Naive thymus-derived CD4-positive, alpha-beta T cell (primary cell): ENCODE data around the gene OSBPL1A. TPM values are rescaled to one million over a fixed set of nuclear protein-coding genes. Genes with fewer than 3 reads are reported as not detected.

Experiments used
- ATAC-seq: fragments of 150-1000 bp; cut with Tn5 transposase; 2 replicates; pipeline ENCODE4 v1.10.0; 2021; ENCODE audit warnings: mild to moderate bottlenecking, moderate library complexity
- CTCF ChIA-PET: fragments of 350-600 bp; sonication (Branson Sonifier 250); formaldehyde crosslinking; loops from one replicate; lab custom pipeline; 2021; ENCODE audit warnings: antibody characterized with exemption; lab: Charles Lee
- POLR2A ChIA-PET: fragments of 350-600 bp; sonication (Branson Sonifier 250); formaldehyde crosslinking; loops from one replicate; lab custom pipeline; 2021; ENCODE audit warnings: antibody characterized with exemption, inconsistent platforms; lab: Charles Lee
- DNase-seq, 9 donors: peaks; one replicate each; pipeline versions ENCODE4 v3.0.0 to v3.0.0-alpha.2; 2020 to 2022; ENCODE audit warnings: mixed read lengths in 1 of 9
- H3K27ac ChIP-seq: one replicate; pipeline ENCODE4 v1.7.0; 2013; ENCODE audit warnings: mild to moderate bottlenecking, low read depth, low read length, moderate library complexity
- H3K27me3 ChIP-seq, 2 donors: one replicate each; pipeline ENCODE4 v1.7.0; 2013; ENCODE audit warnings: low read length in 2 of 2, mild to moderate bottlenecking in 2 of 2, moderate library complexity in 2 of 2; ENCODE audit not compliant: control insufficient read depth in 2 of 2, insufficient read depth in 2 of 2
- H3K36me3 ChIP-seq, 3 experiments: 1 replicate in 2 of 3; 2 replicates in 1 of 3; pipeline ENCODE4 v1.7.0; 2013; ENCODE audit warnings: low read length in 3 of 3, mild to moderate bottlenecking in 3 of 3, moderate library complexity in 1 of 3; ENCODE audit not compliant: insufficient read depth in 3 of 3, control insufficient read depth in 2 of 3
- H3K4me1 ChIP-seq, 2 donors: one replicate each; pipeline ENCODE4 v1.7.0; 2013; ENCODE audit warnings: low read length in 2 of 2, mild to moderate bottlenecking in 2 of 2, moderate library complexity in 1 of 2; ENCODE audit not compliant: control insufficient read depth in 2 of 2, insufficient read depth in 2 of 2
- H3K4me3 ChIP-seq: 2 replicates; pipeline ENCODE4 v1.7.0; 2013; ENCODE audit warnings: mild to moderate bottlenecking, low read length
- H3K9me3 ChIP-seq, 3 experiments: 1 replicate in 2 of 3; 2 replicates in 1 of 3; pipeline ENCODE4 v1.7.0; 2013; ENCODE audit warnings: low read length in 3 of 3; ENCODE audit not compliant: control insufficient read depth in 2 of 3
- H3K27ac Mint-ChIP-seq, 9 donors: one replicate each; pipeline ENCODE4 v1.8.0; 2020 to 2022; ENCODE audit warnings: mixed read lengths in 9 of 9, mild to moderate bottlenecking in 8 of 9, moderate library complexity in 5 of 9, inconsistent platforms in 2 of 9
- H3K27me3 Mint-ChIP-seq, 5 donors: one replicate each; pipeline ENCODE4 v1.8.0; 2021 to 2022; ENCODE audit warnings: mixed read lengths in 5 of 5, mild to moderate bottlenecking in 1 of 5
- H3K36me3 Mint-ChIP-seq, 5 donors: one replicate each; pipeline ENCODE4 v1.8.0; 2020 to 2022; ENCODE audit warnings: mixed read lengths in 5 of 5, mild to moderate bottlenecking in 3 of 5, inconsistent platforms in 1 of 5
- H3K4me1 Mint-ChIP-seq, 7 donors: one replicate each; pipeline ENCODE4 v1.8.0; 2020 to 2022; ENCODE audit warnings: mixed read lengths in 7 of 7, mild to moderate bottlenecking in 3 of 7, inconsistent platforms in 1 of 7
- H3K4me3 Mint-ChIP-seq, 10 donors: one replicate each; pipeline ENCODE4 v1.8.0; 2020 to 2022; ENCODE audit warnings: mild to moderate bottlenecking in 10 of 10, mixed read lengths in 10 of 10, moderate library complexity in 6 of 10, inconsistent platforms in 2 of 10
- H3K9me3 Mint-ChIP-seq, 11 donors: one replicate each; pipeline ENCODE4 v1.8.0; 2020 to 2022; ENCODE audit warnings: mixed read lengths in 11 of 11, mild to moderate bottlenecking in 4 of 11, inconsistent platforms in 1 of 11, moderate library complexity in 1 of 11
- intact Hi-C, 2 donors: fragments of 100-400 bp; cut with micrococcal nuclease; formaldehyde crosslinking; loops; one replicate each; pipeline ENCODE4 v1.15.1; 2023
- polyA plus RNA-seq, 2 donors: library from polyadenylated mRNA; unstranded; fragments of 300-500 nt; fragmentation: Illumina TruSeq; gene quantifications; one replicate each; pipeline ENCODE4 v1.2.3, GENCODE V29; 2021
- total RNA-seq, 6 experiments: library from RNA in 5 of 6; stranded (reverse) in 5 of 6; gene quantifications; 1 replicate in 5 of 6; 2 replicates in 1 of 6; pipeline ENCODE4 v1.2.3 and lab custom pipeline; 2021 to 2026

OSBPL1A gene
- total and polyA plus RNA-seq, 7 experiments from 2014 or later = 1.8 to 7.7 (median 3.9) TPM

GRCh38 chr18:24197412-24197811 lies 200.2 kb downstream of the OSBPL1A start:
- H3K9me3 Mint-ChIP-seq = no peaks in the 10 kb centered on the region
- H3K27me3 ChIP-seq = no peaks in the 10 kb centered on the region
- ATAC-seq (no peak), DNase-seq (no peak)
- no peaks in the 10 kb centered on the region for H3K4me1 ChIP-seq
- no peak overlapping the region for H3K27ac Mint-ChIP-seq
- CTCF ChIA-PET = no interaction called here
- no peak overlapping the region for H3K4me3 Mint-ChIP-seq
- no peaks in the 10 kb centered on the region for H3K9me3 ChIP-seq
- no peak overlapping the region for H3K27ac ChIP-seq
- POLR2A ChIA-PET = no interaction called here
- intact Hi-C loops = no loop called here
- no peaks in the 10 kb centered on the region for H3K36me3 Mint-ChIP-seq
- H3K4me1 Mint-ChIP-seq = no peaks in the 10 kb centered on the region
- peaks cover 0 to 12% (median 0%) of the 10 kb centered on the region in 5 donors for H3K27me3 Mint-ChIP-seq
- no peak overlapping the region for H3K4me3 ChIP-seq
- no peaks in the 10 kb centered on the region for H3K36me3 ChIP-seq

GRCh38 chr18:24196764-24197163 lies 200.9 kb downstream of the OSBPL1A start:
- ChIA-PET CTCF (no interaction called here), POLR2A (no interaction called here)
- no peak overlapping the region for H3K27ac Mint-ChIP-seq
- Histone ChIP-seq H3K9me3 (no peaks in the 10 kb centered on the region), H3K27ac (no peak overlapping the region), H3K4me1 (no peaks in the 10 kb centered on the region), H3K36me3 (no peaks in the 10 kb centered on the region), H3K27me3 (no peaks in the 10 kb centered on the region), H3K4me3 (no peak overlapping the region)
- H3K9me3 Mint-ChIP-seq = no peaks in the 10 kb centered on the region
- H3K4me1 Mint-ChIP-seq = no peaks in the 10 kb centered on the region
- peaks cover 0 to 15% (median 0%) of the 10 kb centered on the region in 5 donors for H3K27me3 Mint-ChIP-seq
- H3K4me3 Mint-ChIP-seq = no peak overlapping the region
- no peaks in the 10 kb centered on the region for H3K36me3 Mint-ChIP-seq
- no peak for ATAC-seq
- DNase-seq = no peak
- intact Hi-C loops = no loop called here

GRCh38 chr18:24195296-24196053 lies 202.1 kb downstream of the OSBPL1A start:
- H3K36me3 Mint-ChIP-seq = no peaks in the 10 kb centered on the region
- POLR2A ChIA-PET = no interaction called here
- H3K27ac Mint-ChIP-seq = no peak overlapping the region
- no peaks in the 10 kb centered on the region for H3K9me3 Mint-ChIP-seq
- H3K27me3 ChIP-seq = no peaks in the 10 kb centered on the region
- no peak overlapping the region for H3K27ac ChIP-seq
- H3K4me1 Mint-ChIP-seq = no peaks in the 10 kb centered on the region
- H3K4me3 Mint-ChIP-seq = no peak overlapping the region
- no peak for DNase-seq
- H3K27me3 Mint-ChIP-seq = peaks cover 0 to 20% (median 0%) of the 10 kb centered on the region in 5 donors
- H3K4me1 ChIP-seq = no peaks in the 10 kb centered on the region
- no peaks in the 10 kb centered on the region for H3K36me3 ChIP-seq
- ATAC-seq = no peak
- H3K9me3 ChIP-seq = no peaks in the 10 kb centered on the region
- H3K4me3 ChIP-seq = no peak overlapping the region
- intact Hi-C loops = no loop called here
- CTCF ChIA-PET = interaction anchor here (0.7 kb wide), 1 partner anchor 1057 kb away, joined by 3 read pairs; no protein-coding TSS in a partner anchor

- H3K9me3 Mint-ChIP-seq = no peaks in the 10 kb centered on the region
- no peak for DNase-seq
- Histone ChIP-seq H3K9me3 (no peaks in the 10 kb centered on the region), H3K4me3 (no peak overlapping the region), H3K4me1 (no peaks in the 10 kb centered on the region), H3K27me3 (no peaks in the 10 kb centered on the region), H3K36me3 (no peaks in the 10 kb centered on the region), H3K27ac (no peak overlapping the region)
- POLR2A ChIA-PET = no interaction called here
- H3K4me3 Mint-ChIP-seq = no peak overlapping the region
- no peak overlapping the region for H3K27ac Mint-ChIP-seq
- CTCF ChIA-PET = no interaction called here
- no peaks in the 10 kb centered on the region for H3K4me1 Mint-ChIP-seq
- intact Hi-C loops = no loop called here
- peaks cover 0 to 35% (median 9%) of the 10 kb centered on the region in 5 donors for H3K27me3 Mint-ChIP-seq
- ATAC-seq = no peak
- H3K36me3 Mint-ChIP-seq = no peaks in the 10 kb centered on the region
Observed at GRCh38 chr18:24190590-24190989, 207.0 kb downstream of the OSBPL1A start.

- ATAC-seq (no peak), DNase-seq (no peak)
- Mint-ChIP-seq H3K27me3 (peaks cover 0 to 35% (median 12%) of the 10 kb centered on the region in 5 donors), H3K9me3 (no peaks in the 10 kb centered on the region), H3K4me1 (no peaks in the 10 kb centered on the region), H3K36me3 (peaks cover 0 to 3% (median 0%) of the 10 kb centered on the region in 5 donors), H3K4me3 (no peak overlapping the region), H3K27ac (no peak overlapping the region)
- Histone ChIP-seq H3K9me3 (no peaks in the 10 kb centered on the region), H3K27me3 (no peaks in the 10 kb centered on the region), H3K4me3 (no peak overlapping the region), H3K36me3 (no peaks in the 10 kb centered on the region), H3K4me1 (no peaks in the 10 kb centered on the region), H3K27ac (no peak overlapping the region)
- CTCF ChIA-PET = no interaction called here
- POLR2A ChIA-PET = no interaction called here
- intact Hi-C loops = no loop called here
Observed at GRCh38 chr18:24189664-24190346, 207.8 kb downstream of the OSBPL1A start.

GRCh38 chr18:24189007-24189528 lies 208.6 kb downstream of the OSBPL1A start:
- Histone ChIP-seq H3K27me3 (no peaks in the 10 kb centered on the region), H3K4me1 (no peaks in the 10 kb centered on the region), H3K4me3 (no peak overlapping the region), H3K9me3 (no peaks in the 10 kb centered on the region), H3K36me3 (no peaks in the 10 kb centered on the region), H3K27ac (no peak overlapping the region)
- no peak for DNase-seq
- Mint-ChIP-seq H3K36me3 (peaks cover 0 to 4% (median 0%) of the 10 kb centered on the region in 5 donors), H3K27me3 (peaks cover 0 to 35% (median 13%) of the 10 kb centered on the region in 5 donors), H3K4me3 (no peak overlapping the region), H3K9me3 (no peaks in the 10 kb centered on the region), H3K4me1 (no peaks in the 10 kb centered on the region), H3K27ac (no peak overlapping the region)
- ChIA-PET CTCF (no interaction called here), POLR2A (no interaction called here)
- ATAC-seq = no peak
- intact Hi-C loops = no loop called here
